T-helper 2 cell treated with Interferon-gamma antibody and Interleukin-4, amounts not matched to agents 5 μg/mL and 100 μg/mL, for 36 hours (primary cell): ENCODE results near the gene CALML3.

ENCODE experiments used
- DNase-seq: peaks from one replicate; pipeline ENCODE4 v3.0.0; 2021; ENCODE audit warnings: low spot score
- H3K27ac Mint-ChIP-seq: one replicate; pipeline ENCODE4 v1.8.0; 2021; ENCODE audit warnings: mild to moderate bottlenecking, mixed read lengths
- H3K27me3 Mint-ChIP-seq: one replicate; pipeline ENCODE4 v1.8.0; 2021; ENCODE audit warnings: low read depth, mixed read lengths
- H3K36me3 Mint-ChIP-seq: one replicate; pipeline ENCODE4 v1.8.0; 2021; ENCODE audit warnings: low read depth, mixed read lengths
- H3K4me1 Mint-ChIP-seq: one replicate; pipeline ENCODE4 v1.8.0; 2021; ENCODE audit warnings: low read depth, mixed read lengths
- H3K4me3 Mint-ChIP-seq: one replicate; pipeline ENCODE4 v1.8.0; 2022; ENCODE audit warnings: mild to moderate bottlenecking, moderate library complexity, mixed read lengths
- H3K9me3 Mint-ChIP-seq: one replicate; pipeline ENCODE4 v1.8.0; 2021; ENCODE audit warnings: mixed read lengths

Gene CALML3

DNA sequence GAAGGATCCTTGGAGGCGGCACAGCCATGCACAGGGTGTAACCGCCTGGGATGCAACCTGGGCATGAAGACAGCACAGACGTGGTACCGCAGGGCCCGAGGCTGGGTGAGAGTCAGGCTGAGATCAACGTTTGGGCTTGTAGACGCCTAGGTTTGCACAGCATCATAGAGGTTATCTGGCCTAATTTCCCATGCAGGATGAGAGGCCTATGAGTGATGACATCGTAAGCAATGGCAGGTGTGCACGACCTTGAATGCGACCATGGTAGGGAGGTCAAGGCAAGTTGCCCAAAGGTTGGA is 7.5 kb downstream of the CALML3 start:
- Mint-ChIP-seq H3K4me1 (no peaks in the 10 kb centered on the region), H3K9me3 (no peaks in the 10 kb centered on the region), H3K27ac (no peak overlapping the region), H3K4me3 (no peak overlapping the region), H3K27me3 (no peaks in the 10 kb centered on the region), H3K36me3 (no peaks in the 10 kb centered on the region)
- no peak for DNase-seq

- H3K27ac Mint-ChIP-seq, result no peak overlapping the region
- H3K9me3 Mint-ChIP-seq, result no peaks in the 10 kb centered on the region
- no peak for DNase-seq
- H3K4me1 Mint-ChIP-seq, result no peaks in the 10 kb centered on the region
- no peaks in the 10 kb centered on the region for H3K36me3 Mint-ChIP-seq
- H3K27me3 Mint-ChIP-seq, result no peaks in the 10 kb centered on the region
- no peak overlapping the region for H3K4me3 Mint-ChIP-seq
Observed at GRCh38 chr10:5532618-5533097, 7.9 kb downstream of the CALML3 start.

GRCh38 chr10:5533098-5533731 is 8.5 kb downstream of the CALML3 start:
- Mint-ChIP-seq H3K4me1 (no peaks in the 10 kb centered on the region), H3K9me3 (no peaks in the 10 kb centered on the region), H3K4me3 (no peak overlapping the region), H3K27ac (no peak overlapping the region), H3K27me3 (peaks cover 2% of the 10 kb centered on the region), H3K36me3 (no peaks in the 10 kb centered on the region)
- DNase-seq, result no peak

DNA sequence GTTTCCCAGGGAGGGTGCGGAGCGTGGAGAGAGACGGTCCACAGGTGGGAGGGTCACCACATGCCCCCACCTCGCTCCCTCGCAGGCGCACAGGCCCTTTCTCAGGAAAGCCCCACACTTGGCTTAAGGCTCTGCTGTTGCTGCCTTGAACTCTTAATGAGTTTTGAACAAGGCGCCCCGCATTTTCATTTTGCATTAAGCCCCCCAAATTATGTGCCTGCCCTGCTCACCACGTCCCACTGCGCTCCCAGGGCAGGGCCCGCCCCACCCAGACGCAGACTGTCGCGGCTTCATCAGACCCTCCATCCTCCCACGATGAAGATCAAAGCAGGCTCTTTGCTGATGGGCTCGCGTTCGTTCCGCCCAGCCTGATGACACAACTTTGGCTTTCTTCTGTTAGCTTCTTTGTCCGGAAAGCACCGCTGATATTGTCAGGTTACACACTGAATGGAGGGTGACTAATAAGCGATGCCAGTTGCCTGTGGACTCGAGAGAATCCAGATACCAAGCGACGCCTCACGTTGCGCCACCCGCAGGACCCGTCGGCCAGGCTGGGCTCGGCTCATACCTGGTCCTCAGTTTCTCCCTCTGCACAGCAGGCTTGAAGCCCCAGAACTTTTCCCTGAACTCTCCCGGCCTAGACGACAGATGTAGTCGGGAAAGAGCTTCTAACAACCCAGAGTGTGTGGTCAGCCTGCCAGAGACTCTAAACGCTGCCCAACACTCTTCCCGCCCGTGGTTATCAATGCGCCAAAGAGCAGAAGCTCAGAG is 9.5 kb downstream of the CALML3 start:
- Mint-ChIP-seq H3K27me3 (peaks cover 6% of the 10 kb centered on the region), H3K9me3 (no peaks in the 10 kb centered on the region), H3K4me3 (no peak overlapping the region)

DNA sequence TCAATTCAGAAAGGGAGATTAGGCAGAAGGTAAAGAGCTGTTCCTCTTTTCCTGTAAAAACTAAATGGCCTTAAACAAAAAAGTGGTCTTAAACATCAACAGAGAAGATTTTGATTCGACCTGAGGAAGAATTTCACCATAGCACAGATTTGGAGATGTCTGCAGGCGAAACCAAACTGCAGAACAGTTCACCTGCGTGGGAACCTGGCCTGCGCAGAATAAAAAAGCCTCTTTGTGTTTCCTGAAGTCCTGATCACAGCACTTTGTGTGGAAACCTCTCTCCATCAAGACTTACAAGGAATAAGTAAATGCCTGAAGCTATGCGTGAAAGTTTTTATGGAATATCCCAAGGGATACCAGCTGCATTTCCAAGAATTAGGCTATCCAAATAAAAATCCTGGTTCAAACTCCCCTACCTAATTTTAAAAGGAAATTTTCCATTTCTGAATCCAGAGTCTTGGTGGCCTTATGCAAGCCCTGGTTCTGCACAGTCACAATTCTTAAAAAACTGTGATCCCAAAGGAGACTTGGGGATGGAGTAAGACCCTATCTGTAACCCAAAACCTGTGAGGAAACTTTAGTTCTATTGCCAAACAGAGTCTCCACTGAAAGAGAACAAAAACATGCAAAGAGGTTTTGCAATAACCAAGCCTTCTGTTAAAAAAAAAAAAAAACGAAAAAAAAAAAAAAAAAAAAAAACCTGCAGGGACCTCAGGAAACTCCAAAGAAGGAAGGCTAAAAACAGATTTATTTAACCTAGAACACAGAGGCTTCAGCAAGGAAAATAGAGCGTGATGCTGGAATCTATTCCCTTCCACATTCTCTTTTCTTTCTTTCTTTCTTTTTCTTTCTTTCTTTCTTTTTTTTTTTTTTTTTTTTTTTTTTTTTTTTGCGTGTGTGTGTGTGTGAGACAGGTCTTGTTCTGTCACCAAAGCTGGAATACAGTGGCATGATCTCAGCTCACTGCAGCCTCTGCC is 10.4 kb downstream of the CALML3 start:
- H3K9me3 Mint-ChIP-seq, result no peaks in the 10 kb centered on the region
- no peaks in the 10 kb centered on the region for H3K36me3 Mint-ChIP-seq
- no peak overlapping the region for H3K4me3 Mint-ChIP-seq
- H3K27ac Mint-ChIP-seq, result no peak overlapping the region
- peaks cover 6% of the 10 kb centered on the region for H3K27me3 Mint-ChIP-seq
- DNase-seq, result no peak
- no peaks in the 10 kb centered on the region for H3K4me1 Mint-ChIP-seq

More for the DNA sequence above, 9.5 kb downstream of the CALML3 start:
- Mint-ChIP-seq H3K36me3 (no peaks in the 10 kb centered on the region), H3K27ac (no peak overlapping the region), H3K4me1 (no peaks in the 10 kb centered on the region)
- DNase-seq, result no peak

DNA sequence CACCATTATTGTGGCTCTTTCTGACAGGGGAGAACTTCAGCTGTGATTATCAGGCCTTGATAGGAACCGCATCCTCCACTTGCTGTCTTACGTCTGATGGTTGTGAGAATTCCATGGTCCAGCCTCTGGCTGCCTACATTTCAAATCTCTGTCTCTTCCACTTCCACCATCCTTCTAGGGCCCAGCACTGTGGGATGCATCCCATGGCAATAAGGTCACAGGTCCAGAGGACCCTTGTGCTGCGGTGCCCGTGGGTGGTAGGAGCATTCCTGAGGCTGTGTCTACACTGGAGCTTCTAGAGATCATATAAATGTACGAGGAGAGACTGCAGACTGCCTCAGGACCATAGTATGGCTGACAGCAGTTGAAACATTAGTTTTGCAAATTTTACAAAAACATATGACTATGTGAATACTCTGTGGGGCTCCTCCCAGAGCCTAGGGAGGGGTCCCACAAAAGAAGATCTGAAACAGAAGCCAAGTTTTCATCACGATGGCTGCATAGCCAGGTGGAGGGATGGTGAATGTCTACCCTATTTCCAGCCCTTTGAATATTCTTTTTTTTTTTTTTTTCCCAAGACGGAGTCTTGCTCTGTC is 11.8 kb downstream of the CALML3 start:
- Mint-ChIP-seq H3K27ac (no peak overlapping the region), H3K4me3 (no peak overlapping the region), H3K9me3 (peaks cover 14% of the 10 kb centered on the region), H3K36me3 (no peaks in the 10 kb centered on the region), H3K4me1 (no peaks in the 10 kb centered on the region), H3K27me3 (peaks cover 6% of the 10 kb centered on the region)
- DNase-seq, result no peak

- Mint-ChIP-seq H3K27ac (no peak overlapping the region), H3K36me3 (no peaks in the 10 kb centered on the region), H3K4me1 (no peaks in the 10 kb centered on the region), H3K9me3 (peaks cover 23% of the 10 kb centered on the region), H3K4me3 (no peak overlapping the region), H3K27me3 (peaks cover 6% of the 10 kb centered on the region)
- DNase-seq, result no peak
Observed at GRCh38 chr10:5537684-5538083, 12.9 kb downstream of the CALML3 start.

DNA sequence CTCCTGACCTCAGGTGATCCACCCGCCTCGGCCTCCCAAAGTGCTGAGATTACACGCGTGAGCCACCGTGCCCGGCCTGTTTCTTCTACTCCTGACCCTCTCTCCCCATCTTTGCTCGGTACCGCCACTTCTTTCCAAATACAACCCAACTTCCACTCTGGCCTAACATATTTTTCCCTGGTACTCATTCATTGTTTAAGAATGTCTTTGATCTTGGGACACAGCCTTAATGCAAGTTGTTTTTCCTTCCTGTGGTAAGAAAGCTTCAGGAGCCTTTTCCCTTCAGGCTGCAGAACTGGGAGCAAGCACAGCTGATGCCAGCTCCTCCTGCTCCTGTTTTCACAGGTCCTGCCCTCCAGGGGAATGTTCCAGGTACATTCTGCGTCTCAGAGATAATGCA is 13.7 kb downstream of the CALML3 start:
- DNase-seq, result no peak
- Mint-ChIP-seq H3K27ac (no peak overlapping the region), H3K9me3 (peaks cover 28% of the 10 kb centered on the region), H3K4me1 (no peaks in the 10 kb centered on the region), H3K36me3 (no peaks in the 10 kb centered on the region), H3K27me3 (peaks cover 6% of the 10 kb centered on the region), H3K4me3 (no peak overlapping the region)

- peaks cover 32% of the 10 kb centered on the region for H3K9me3 Mint-ChIP-seq
- no peaks in the 10 kb centered on the region for H3K36me3 Mint-ChIP-seq
- H3K27me3 Mint-ChIP-seq, result peaks cover 9% of the 10 kb centered on the region
- DNase-seq, result no peak
- no peak overlapping the region for H3K27ac Mint-ChIP-seq
- H3K4me1 Mint-ChIP-seq, result no peaks in the 10 kb centered on the region
- no peak overlapping the region for H3K4me3 Mint-ChIP-seq
Observed at GRCh38 chr10:5538892-5539651, 14.3 kb downstream of the CALML3 start.

GRCh38 chr10:5540080-5540479 is 15.3 kb downstream of the CALML3 start:
- H3K9me3 Mint-ChIP-seq, result peaks cover 32% of the 10 kb centered on the region
- H3K4me1 Mint-ChIP-seq, result no peaks in the 10 kb centered on the region
- no peaks in the 10 kb centered on the region for H3K36me3 Mint-ChIP-seq
- no peak overlapping the region for H3K27ac Mint-ChIP-seq
- no peak overlapping the region for H3K4me3 Mint-ChIP-seq
- no peak for DNase-seq
- peaks cover 9% of the 10 kb centered on the region for H3K27me3 Mint-ChIP-seq

DNA sequence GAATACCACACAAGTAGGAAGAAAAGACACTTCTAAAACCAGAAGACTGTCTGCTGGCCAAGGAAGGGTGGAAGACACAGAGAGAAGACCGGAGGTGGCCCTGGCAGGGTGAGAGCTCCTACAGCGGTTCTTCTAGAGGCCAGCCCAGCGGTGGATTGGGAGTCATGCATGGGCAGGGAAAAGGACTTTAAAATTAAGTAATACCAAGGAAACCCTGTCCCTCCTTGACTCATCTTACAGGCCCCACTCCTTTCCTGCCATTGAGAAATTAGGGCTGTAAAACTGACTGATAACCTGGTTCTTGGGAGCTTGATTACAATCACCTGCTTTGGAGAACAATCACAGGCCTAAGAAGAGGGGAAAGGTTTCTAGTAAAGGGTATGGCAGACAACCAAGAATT is 16.1 kb downstream of the CALML3 start:
- Mint-ChIP-seq H3K27me3 (peaks cover 9% of the 10 kb centered on the region), H3K36me3 (no peaks in the 10 kb centered on the region), H3K4me1 (no peaks in the 10 kb centered on the region), H3K9me3 (peaks cover 32% of the 10 kb centered on the region), H3K4me3 (no peak overlapping the region), H3K27ac (no peak overlapping the region)
- DNase-seq, result no peak

GRCh38 chr10:5542100-5542499 is 17.3 kb downstream of the CALML3 start:
- Mint-ChIP-seq H3K36me3 (no peaks in the 10 kb centered on the region), H3K27me3 (peaks cover 9% of the 10 kb centered on the region), H3K9me3 (peaks cover 32% of the 10 kb centered on the region), H3K4me3 (no peak overlapping the region), H3K27ac (no peak overlapping the region), H3K4me1 (no peaks in the 10 kb centered on the region)
- DNase-seq, result no peak

- peaks cover 32% of the 10 kb centered on the region for H3K9me3 Mint-ChIP-seq
- no peak overlapping the region for H3K27ac Mint-ChIP-seq
- H3K4me1 Mint-ChIP-seq, result no peaks in the 10 kb centered on the region
- no peak overlapping the region for H3K4me3 Mint-ChIP-seq
- H3K27me3 Mint-ChIP-seq, result peaks cover 3% of the 10 kb centered on the region
- H3K36me3 Mint-ChIP-seq, result no peaks in the 10 kb centered on the region
- no peak for DNase-seq
Observed at GRCh38 chr10:5543623-5544022, 18.9 kb downstream of the CALML3 start.
